Liver (tissue), 9 donors: ENCODE results near the gene HOXD1. TPM values are rescaled to one million over a fixed set of nuclear protein-coding genes. Genes with fewer than 3 reads are reported as not detected.

Experiments used
- DNase-seq: peaks from one replicate; pipeline ENCODE4 v3.0.0-alpha.2; 2017; ENCODE audit warnings: low spot score
- H3K27ac ChIP-seq, 2 donors: one replicate each; pipeline ENCODE4 v1.7.0; 2013; ENCODE audit warnings: inconsistent platforms in 2 of 2, low read length in 2 of 2, control low read depth in 1 of 2, low read depth in 1 of 2, mild to moderate bottlenecking in 1 of 2
- H3K27me3 ChIP-seq, 4 donors: one replicate each; pipeline versions ENCODE4 v1.6.1 to v1.7.0; 2013; ENCODE audit warnings: low read length in 3 of 4, inconsistent platforms in 1 of 4, mild to moderate bottlenecking in 1 of 4, moderate library complexity in 1 of 4; ENCODE audit not compliant: control insufficient read depth in 4 of 4, insufficient read depth in 4 of 4
- H3K36me3 ChIP-seq, 4 donors: one replicate each; pipeline versions ENCODE4 v1.6.1 to v1.7.0; 2013; ENCODE audit warnings: low read length in 3 of 4, mild to moderate bottlenecking in 3 of 4, low read depth in 1 of 4, moderate library complexity in 1 of 4; ENCODE audit not compliant: control insufficient read depth in 4 of 4, insufficient read depth in 3 of 4
- H3K4me1 ChIP-seq, 4 donors: one replicate each; pipeline versions ENCODE4 v1.6.1 to v1.7.0; 2013; ENCODE audit warnings: low read length in 3 of 4, mild to moderate bottlenecking in 3 of 4, moderate library complexity in 1 of 4; ENCODE audit not compliant: control insufficient read depth in 4 of 4, insufficient read depth in 4 of 4
- H3K4me3 ChIP-seq, 3 donors: one replicate each; pipeline versions ENCODE4 v1.6.1 to v1.7.0; 2013; ENCODE audit warnings: low read length in 3 of 3, control low read depth in 1 of 3, low read depth in 1 of 3, mild to moderate bottlenecking in 1 of 3
- H3K9ac ChIP-seq, 2 donors: one replicate each; pipeline ENCODE4 v1.7.0; 2013; ENCODE audit warnings: low read length in 2 of 2, mild to moderate bottlenecking in 2 of 2, moderate library complexity in 2 of 2, control low read depth in 1 of 2, low read depth in 1 of 2
- H3K9me3 ChIP-seq, 4 donors: one replicate each; pipeline versions ENCODE4 v1.6.1 to v1.7.0; 2013; ENCODE audit warnings: low read length in 3 of 4; ENCODE audit not compliant: control insufficient read depth in 4 of 4
- ATF3 ChIP-seq: IDR thresholded peaks from 2 replicates; pipeline ENCODE4 v1.6.1; 2016; ENCODE audit warnings: antibody characterized with exemption
- CTCF ChIP-seq: fragments of 150-350 bp; IDR thresholded peaks from 2 replicates; pipeline ENCODE4 v1.5.1; 2017; ENCODE audit warnings: improper control_type of control experiment, low read depth, low read length; ENCODE audit not compliant: missing input control
- EGR1 ChIP-seq, 2 donors: IDR thresholded peaks; 2 replicates each; pipeline ENCODE4 v1.6.1; 2016 to 2018; ENCODE audit warnings: antibody characterized with exemption in 2 of 2, low read depth in 2 of 2
- GABPA ChIP-seq, 2 donors: IDR thresholded peaks in 1 of 2; conservative IDR thresholded peaks in 1 of 2; 2 replicates each; pipeline ENCODE4 v1.6.1; 2016; ENCODE audit warnings: antibody characterized with exemption in 2 of 2, mild to moderate bottlenecking in 1 of 2, moderate library complexity in 1 of 2
- HNF4A ChIP-seq, 2 donors: conservative IDR thresholded peaks; 2 replicates each; pipeline ENCODE4 v1.6.1; 2016; ENCODE audit warnings: antibody characterized with exemption in 2 of 2, mild to moderate bottlenecking in 2 of 2
- HNF4G ChIP-seq: IDR thresholded peaks from 2 replicates; pipeline ENCODE4 v1.6.1; 2016; ENCODE audit warnings: antibody characterized with exemption
- JUND ChIP-seq, 2 donors: IDR thresholded peaks; 2 replicates each; pipeline ENCODE4 v1.6.1; 2016; ENCODE audit warnings: antibody characterized with exemption in 2 of 2
- MAX ChIP-seq: IDR thresholded peaks from 2 replicates; pipeline ENCODE4 v1.6.1; 2016; ENCODE audit warnings: antibody characterized with exemption
- NR2F2 ChIP-seq: IDR thresholded peaks from 2 replicates; pipeline ENCODE4 v1.6.1; 2016; ENCODE audit warnings: antibody characterized with exemption
- REST ChIP-seq: IDR thresholded peaks from 2 replicates; pipeline ENCODE4 v1.6.1; 2016; ENCODE audit warnings: antibody characterized with exemption, mild to moderate bottlenecking
- RXRA ChIP-seq, 2 donors: IDR thresholded peaks; 2 replicates each; pipeline ENCODE4 v1.6.1; 2017 to 2018; ENCODE audit warnings: antibody characterized with exemption in 2 of 2, mild to moderate bottlenecking in 1 of 2
- TAF1 ChIP-seq: conservative IDR thresholded peaks from 2 replicates; pipeline ENCODE4 v1.6.1; 2016; ENCODE audit warnings: antibody characterized with exemption, mild to moderate bottlenecking
- ZBTB33 ChIP-seq: IDR thresholded peaks from 2 replicates; pipeline ENCODE4 v1.6.1; 2016; ENCODE audit warnings: antibody characterized with exemption
- WGBS: extraction: QIAGEN DNeasy Blood & Tissue Kit; methylation state at CpG from one replicate; pipeline ENCODE4 v1.1.7; 2013; 5-methylcytosine and 5-hydroxymethylcytosine counted together
- polyA plus RNA-seq, 2 donors: library from polyadenylated mRNA; stranded (reverse) in 1 of 2; unstranded in 1 of 2; fragments of 200-250 nt in 1 of 2; fragments of >200 nt in 1 of 2; fragmentation: Nextera tagmentation in 1 of 2; extraction: Ambion mirVana in 1 of 2; gene quantifications; one replicate each; pipeline versions ENCODE4 v1.2.1 to v1.2.3, GENCODE V29; 2013 to 2015
- total RNA-seq, 2 donors: library from RNA; depleted of rRNA; stranded (reverse); fragments of >200 nt; gene quantifications; one replicate each; pipeline ENCODE4 v1.2.3, GENCODE V29; 2014
- donor health status: healthy.
- donor health status: healthy.
- donor health status: healthy.
- donor health status: healthy.
- donor health status: healthy.

HOXD1 gene
- total and polyA plus RNA-seq, 4 donors: not detected

- no peaks in the 10 kb centered on the region for H3K36me3 ChIP-seq
- H3K27ac ChIP-seq: no peak overlapping the region
- no peaks in the 10 kb centered on the region for H3K4me1 ChIP-seq
- H3K4me3 ChIP-seq: no peak overlapping the region
- no peaks in the 10 kb centered on the region for H3K9me3 ChIP-seq
- TF ChIP-seq HNF4A (conservative IDR thresholded peaks at IDR 0.05) (no peak), GABPA (IDR thresholded peaks at IDR 0.05 in 1 of 2, conservative IDR thresholded peaks at IDR 0.05 in 1 of 2) (no peak)
- no peaks in the 10 kb centered on the region for H3K27me3 ChIP-seq
- H3K9ac ChIP-seq: no peak overlapping the region
- WGBS: 71% methylated on average over 1 of the region's 1 CpG
- DNase-seq: no peak
These were observed 24.9 kb downstream of the HOXD1 start for GRCh38 chr2:176213406-176213805.

GRCh38 chr2:176227874-176228273, 39.4 kb downstream of the HOXD1 start:
- WGBS: 77% methylated on average over 2 of the region's 2 CpGs
- H3K4me1 ChIP-seq: no peaks in the 10 kb centered on the region
- H3K4me3 ChIP-seq: no peak overlapping the region
- H3K27ac ChIP-seq: no peak overlapping the region
- no peaks in the 10 kb centered on the region for H3K36me3 ChIP-seq
- H3K27me3 ChIP-seq: peaks cover 2 to 14% (median 4%) of the 10 kb centered on the region in 4 donors
- TF ChIP-seq REST (no peak), JUND (IDR thresholded peaks at IDR 0.05) (no peak), HNF4G (no peak), HNF4A (conservative IDR thresholded peaks at IDR 0.05) (no peak), NR2F2 (no peak), ZBTB33 (no peak)
- H3K9ac ChIP-seq: no peak overlapping the region
- DNase-seq: no peak
- H3K9me3 ChIP-seq: peaks cover 0 to 1% (median 0%) of the 10 kb centered on the region in 4 donors

- DNase-seq: no peak
- peaks cover 0 to 2% (median 0%) of the 10 kb centered on the region in 4 donors for H3K27me3 ChIP-seq
- no peaks in the 10 kb centered on the region for H3K9me3 ChIP-seq
- H3K4me3 ChIP-seq: no peak overlapping the region
- 70% methylated on average over 2 of the region's 2 CpGs for WGBS
- H3K9ac ChIP-seq: no peak overlapping the region
- H3K27ac ChIP-seq: no peak overlapping the region
- H3K4me1 ChIP-seq: no peaks in the 10 kb centered on the region
- no peaks in the 10 kb centered on the region for H3K36me3 ChIP-seq
- TF ChIP-seq MAX (no peak), HNF4G (no peak), CTCF (no peak), NR2F2 (no peak), ATF3 (no peak), EGR1 (IDR thresholded peaks at IDR 0.05; ENCODE audit: low read depth in 2 of 2) (no peak), REST (no peak), ZBTB33 (no peak), RXRA (IDR thresholded peaks at IDR 0.05) (no peak), TAF1 (no peak), HNF4A (conservative IDR thresholded peaks at IDR 0.05) (no peak)
These were observed 45.7 kb downstream of the HOXD1 start for GRCh38 chr2:176234156-176234555.
